Measurements from ENCODE around the gene HSPA6. TPM values are rescaled to one million over a fixed set of nuclear protein-coding genes. Genes with fewer than 3 reads are reported as not detected.

HSPA6 gene
- total RNA-seq, 2 experiments from 2014 or later: 1.2 to 1.4 TPM

DNA sequence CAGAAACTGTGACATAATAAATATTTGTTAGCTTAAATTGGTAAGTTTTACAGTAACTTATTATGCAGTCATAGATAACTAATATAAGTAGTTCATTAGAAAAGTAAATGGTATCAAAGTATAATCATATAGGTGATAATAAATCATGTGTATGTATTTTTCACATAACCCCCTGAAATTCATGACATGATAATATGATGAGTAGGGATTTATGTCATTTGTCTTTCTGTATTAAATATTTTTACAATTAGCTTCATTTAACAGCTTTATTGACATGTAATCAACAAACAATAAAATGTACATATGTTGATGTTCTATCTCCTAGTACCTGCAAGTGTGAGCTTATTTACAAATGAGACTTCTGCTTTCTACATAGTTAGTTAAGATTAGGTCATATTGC, 28.9 kb upstream of the HSPA6 start:
- peaks cover 62% of the 10 kb centered on the region for H3K27me3 Mint-ChIP-seq
- H3K4me3 Mint-ChIP-seq: no peak overlapping the region
- POLR2A ChIA-PET: interaction anchor here (0.6 kb wide), 1 partner anchor 126 kb away, joined by 3 read pairs; no protein-coding TSS in a partner anchor
- no peak overlapping the region for H3K27ac Mint-ChIP-seq
- DNase-seq (no peak), ATAC-seq (ENCODE audit: low read depth) (no peak)
- H3K4me1 Mint-ChIP-seq: peaks cover 22% of the 10 kb centered on the region
- no peaks in the 10 kb centered on the region for H3K9me3 Mint-ChIP-seq
- H3K36me3 Mint-ChIP-seq: no peaks in the 10 kb centered on the region

DNA sequence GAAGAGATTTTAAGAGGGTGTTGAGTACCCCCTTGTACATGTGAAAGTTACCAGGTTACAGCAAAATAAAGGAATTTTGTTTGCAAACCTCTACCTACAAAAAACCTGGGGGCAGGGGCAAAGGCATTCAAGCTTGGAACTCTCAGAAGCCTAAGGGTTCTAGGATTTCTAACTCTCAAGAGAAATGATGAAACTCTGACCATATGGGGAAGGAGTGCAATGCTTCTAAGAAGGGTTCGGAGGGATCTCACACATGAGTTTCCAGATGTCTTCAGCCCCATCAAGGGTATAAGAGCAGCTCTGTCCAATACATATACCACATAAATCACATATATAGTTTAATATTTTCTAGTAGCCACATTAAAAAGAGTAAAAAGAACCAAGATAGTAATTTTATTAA, 26.4 kb upstream of the HSPA6 start:
- no peak overlapping the region for H3K27ac Mint-ChIP-seq
- peaks cover 7% of the 10 kb centered on the region for H3K4me1 Mint-ChIP-seq
- H3K36me3 Mint-ChIP-seq: no peaks in the 10 kb centered on the region
- POLR2A ChIA-PET: no interaction called here
- no peak overlapping the region for H3K4me3 Mint-ChIP-seq
- no peaks in the 10 kb centered on the region for H3K9me3 Mint-ChIP-seq
- DNase-seq: no peak
- ATAC-seq (ENCODE audit: low read depth): no peak
- peaks cover 50% of the 10 kb centered on the region for H3K27me3 Mint-ChIP-seq

DNA sequence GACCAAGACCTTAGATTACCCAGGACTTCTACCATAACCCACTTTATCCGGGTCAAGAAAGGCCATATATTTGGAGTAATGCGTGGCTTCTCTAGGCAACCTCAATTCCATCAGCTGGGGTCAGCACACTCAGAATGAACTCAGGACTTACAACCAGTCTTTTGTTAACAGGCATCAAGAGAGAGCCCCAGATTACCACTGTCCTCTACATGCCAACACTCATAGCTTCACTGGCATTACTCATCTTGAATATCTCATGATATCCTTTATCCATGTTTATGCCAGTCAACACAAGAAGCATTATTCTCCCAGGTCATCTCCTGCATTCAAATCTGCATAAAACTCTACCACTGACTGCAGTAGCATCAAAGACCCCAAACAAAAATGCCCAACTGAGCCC, 25.7 kb upstream of the HSPA6 start:
- no peak overlapping the region for H3K27ac Mint-ChIP-seq

DNA sequence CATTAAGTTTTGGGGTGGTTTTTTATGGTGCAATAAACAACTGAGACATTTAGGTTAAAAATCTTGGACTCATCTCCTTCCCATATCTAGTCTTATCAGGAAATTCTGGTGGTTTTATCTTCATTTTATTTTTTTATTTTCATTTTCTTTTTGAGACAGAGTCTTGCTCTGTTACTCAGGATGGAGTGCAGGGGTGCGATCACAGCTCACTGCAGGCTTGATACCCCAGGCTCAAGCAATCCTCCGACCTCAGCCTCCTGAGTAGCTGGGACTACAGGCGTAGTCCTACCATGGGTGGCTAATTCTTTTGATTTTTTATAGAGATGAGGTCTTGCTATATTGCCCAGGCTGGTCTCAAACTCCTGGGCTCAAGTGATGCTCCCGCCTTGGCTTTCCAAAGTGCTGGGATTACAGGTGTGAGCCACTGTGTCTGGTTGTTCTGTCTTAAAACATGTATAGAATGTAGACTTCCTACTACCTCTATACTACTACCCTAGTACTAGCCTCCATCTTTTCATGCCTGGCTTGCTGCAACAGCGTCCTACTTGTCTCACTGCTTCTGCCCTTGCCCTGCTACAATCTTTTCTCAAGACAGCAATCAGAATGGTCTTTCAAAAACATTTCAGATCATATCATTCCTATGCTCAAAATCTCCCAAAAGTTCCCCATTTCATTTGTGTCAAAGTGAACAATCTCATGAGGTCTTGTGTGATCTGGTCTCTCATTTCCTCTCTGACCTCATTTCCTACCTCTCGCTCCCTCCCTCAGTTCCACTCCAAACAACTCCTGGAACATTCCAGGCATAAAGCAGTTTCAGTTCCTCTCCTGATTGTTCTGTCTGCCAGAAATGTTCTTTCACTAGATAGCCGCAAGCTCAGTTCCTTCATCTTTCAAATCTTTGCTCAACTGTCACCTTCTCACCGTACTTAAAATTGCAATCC, 25.0 kb upstream of the HSPA6 start:
- H3K36me3 Mint-ChIP-seq: no peaks in the 10 kb centered on the region
- DNase-seq (no peak), ATAC-seq (ENCODE audit: low read depth) (no peak)
- H3K9me3 Mint-ChIP-seq: no peaks in the 10 kb centered on the region
- peaks cover 49% of the 10 kb centered on the region for H3K27me3 Mint-ChIP-seq
- peak overlapping the region; percentile 13 for H3K4me3 Mint-ChIP-seq
- POLR2A ChIA-PET: no interaction called here
- no peak overlapping the region for H3K27ac Mint-ChIP-seq
- peaks cover 7% of the 10 kb centered on the region for H3K4me1 Mint-ChIP-seq

More for the DNA sequence above, 25.7 kb upstream of the HSPA6 start:
- ATAC-seq (ENCODE audit: low read depth): no peak
- no peaks in the 10 kb centered on the region for H3K9me3 Mint-ChIP-seq
- no peak for DNase-seq
- H3K36me3 Mint-ChIP-seq: no peaks in the 10 kb centered on the region
- POLR2A ChIA-PET: no interaction called here
- H3K4me3 Mint-ChIP-seq: no peak overlapping the region
- peaks cover 7% of the 10 kb centered on the region for H3K4me1 Mint-ChIP-seq
- H3K27me3 Mint-ChIP-seq: peaks cover 48% of the 10 kb centered on the region

DNA sequence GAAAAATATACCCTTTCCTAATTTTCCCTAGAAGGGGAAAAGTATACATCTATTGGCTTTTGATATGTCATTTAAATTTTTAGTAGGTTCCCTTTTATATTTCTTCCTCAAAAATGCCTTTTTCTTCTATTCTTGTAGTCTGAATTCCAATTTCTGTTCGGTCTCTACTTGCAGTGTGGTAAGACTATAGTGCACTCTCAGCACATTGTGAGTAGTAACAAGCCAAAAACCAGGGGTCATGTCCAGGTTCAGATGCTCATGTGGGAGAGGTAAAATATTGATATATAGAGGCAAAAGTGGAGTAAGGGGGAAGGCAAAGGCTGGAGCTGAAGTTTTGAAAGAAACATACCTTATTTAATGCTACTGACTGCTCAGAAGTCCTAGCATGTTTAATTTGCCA, 23.1 kb upstream of the HSPA6 start:
- H3K27me3 Mint-ChIP-seq: peaks cover 51% of the 10 kb centered on the region
- no peak overlapping the region for H3K27ac Mint-ChIP-seq
- ATAC-seq (ENCODE audit: low read depth) (no peak), DNase-seq (no peak)
- POLR2A ChIA-PET: no interaction called here
- no peak overlapping the region for H3K4me3 Mint-ChIP-seq
- no peaks in the 10 kb centered on the region for H3K9me3 Mint-ChIP-seq
- no peaks in the 10 kb centered on the region for H3K36me3 Mint-ChIP-seq
- peaks cover 12% of the 10 kb centered on the region for H3K4me1 Mint-ChIP-seq

DNA sequence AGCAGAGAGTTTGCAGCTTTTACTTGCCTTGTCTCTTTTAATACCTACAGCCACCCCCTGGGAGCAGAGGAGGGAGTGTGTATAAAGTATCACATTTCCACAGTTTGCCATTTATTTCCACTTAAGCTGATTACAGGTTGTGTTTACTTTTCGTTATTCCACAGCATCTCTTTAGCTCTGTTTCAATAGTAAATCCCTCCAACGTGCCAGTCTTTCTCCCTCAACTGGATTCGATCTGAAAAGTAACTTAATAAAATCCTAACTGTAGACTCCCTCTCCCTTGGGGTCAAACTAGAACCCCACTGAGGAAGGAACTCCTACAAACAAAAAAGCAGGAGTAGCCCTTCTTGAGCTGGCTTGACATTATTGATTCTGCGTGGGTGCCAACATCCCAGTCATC, 22.2 kb upstream of the HSPA6 start:
- no peak overlapping the region for H3K4me3 Mint-ChIP-seq
- no peak overlapping the region for H3K27ac Mint-ChIP-seq
- H3K4me1 Mint-ChIP-seq: peaks cover 19% of the 10 kb centered on the region
- no peaks in the 10 kb centered on the region for H3K9me3 Mint-ChIP-seq
- POLR2A ChIA-PET: no interaction called here
- H3K36me3 Mint-ChIP-seq: no peaks in the 10 kb centered on the region
- DNase-seq (no peak), ATAC-seq (ENCODE audit: low read depth) (no peak)
- H3K27me3 Mint-ChIP-seq: peaks cover 50% of the 10 kb centered on the region

DNA sequence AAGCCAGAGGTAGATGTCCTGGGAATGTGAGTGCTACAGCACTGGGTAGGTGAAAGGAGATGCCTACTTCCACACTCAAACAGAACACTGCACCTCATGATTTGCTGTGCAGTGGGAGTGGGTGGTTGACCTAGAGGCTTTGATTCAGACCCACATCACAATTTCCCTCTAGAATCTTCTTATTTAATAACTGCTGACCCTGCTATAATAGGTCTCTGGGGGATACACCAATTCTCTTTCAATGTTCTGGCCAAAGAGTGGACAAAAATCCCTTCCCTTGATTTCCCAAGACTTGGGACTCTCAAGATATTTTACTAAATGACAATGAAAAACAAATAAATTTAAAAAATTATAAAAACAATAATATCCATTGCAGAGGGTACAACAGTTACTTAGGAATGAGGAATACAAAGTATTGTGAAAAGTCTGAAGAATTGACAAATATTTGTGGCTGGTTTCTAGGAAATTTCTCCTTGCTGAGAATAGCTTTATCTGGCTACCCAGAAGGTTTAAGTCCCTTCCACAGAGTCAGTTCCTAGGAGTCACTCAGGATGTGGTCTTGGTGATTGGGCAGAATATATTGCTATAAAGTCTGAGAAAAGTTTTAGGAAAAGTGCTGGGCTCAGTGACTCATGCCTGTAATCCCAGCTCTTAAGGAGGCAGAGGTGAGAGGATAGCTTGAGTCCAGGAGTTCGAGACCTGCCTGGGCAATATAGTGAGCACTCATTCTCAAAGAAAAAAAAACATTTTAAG, 21.5 kb upstream of the HSPA6 start:
- DNase-seq: no peak
- H3K27ac Mint-ChIP-seq: no peak overlapping the region
- no peaks in the 10 kb centered on the region for H3K9me3 Mint-ChIP-seq
- peaks cover 46% of the 10 kb centered on the region for H3K27me3 Mint-ChIP-seq
- no peak overlapping the region for H3K4me3 Mint-ChIP-seq
- POLR2A ChIA-PET: no interaction called here
- peaks cover 19% of the 10 kb centered on the region for H3K4me1 Mint-ChIP-seq
- no peak for ATAC-seq (ENCODE audit: low read depth)
- H3K36me3 Mint-ChIP-seq: no peaks in the 10 kb centered on the region

DNA sequence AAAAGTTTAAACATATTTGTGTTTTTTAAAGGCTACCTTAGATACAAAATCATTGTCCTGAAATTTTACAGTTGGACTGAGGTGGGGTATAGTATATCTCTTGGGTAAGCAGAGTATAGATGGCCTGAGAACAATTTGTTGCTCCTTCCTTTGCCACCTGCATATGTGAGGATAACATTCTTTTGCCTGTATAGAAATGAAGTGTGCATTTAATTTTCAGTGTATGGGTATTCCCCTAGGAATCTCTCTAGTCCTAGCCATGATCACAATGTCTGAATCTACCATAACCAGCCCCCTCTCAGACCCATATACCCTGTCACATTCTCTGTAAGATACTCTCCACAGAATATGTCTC, 21.0 kb upstream of the HSPA6 start:
- no peak overlapping the region for H3K27ac Mint-ChIP-seq
- peaks cover 45% of the 10 kb centered on the region for H3K27me3 Mint-ChIP-seq
- peaks cover 19% of the 10 kb centered on the region for H3K4me1 Mint-ChIP-seq

DNA sequence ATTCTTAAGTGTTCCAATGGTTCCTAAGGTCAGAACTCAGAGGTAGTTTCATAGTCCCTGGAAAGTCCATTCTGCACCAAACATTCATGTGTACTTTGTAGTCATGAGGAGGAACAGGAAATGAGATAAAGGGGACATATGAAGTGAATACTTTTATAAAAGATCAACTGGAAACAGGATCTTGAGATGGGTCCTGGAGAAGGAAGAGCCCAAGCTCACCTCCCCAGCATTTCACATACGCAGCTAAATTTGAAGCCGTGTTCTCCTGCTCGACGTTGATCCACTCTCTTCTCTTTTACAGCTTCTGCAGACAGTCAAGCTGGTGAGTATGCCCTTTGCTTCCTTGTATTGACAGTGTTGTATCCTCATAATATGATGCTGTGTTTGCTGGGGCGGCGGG, 18.7 kb upstream of the HSPA6 start:
- Mint-ChIP-seq H3K9me3 (no peaks in the 10 kb centered on the region), H3K4me3 (no peak overlapping the region), H3K27ac (no peak overlapping the region), H3K36me3 (no peaks in the 10 kb centered on the region), H3K27me3 (peaks cover 32% of the 10 kb centered on the region), H3K4me1 (peaks cover 15% of the 10 kb centered on the region)
- no peak for ATAC-seq (ENCODE audit: low read depth)
- POLR2A ChIA-PET: interaction anchor here (0.5 kb wide), 1 partner anchor 1236 kb away, joined by 3 read pairs; no protein-coding TSS in a partner anchor
- DNase-seq: no peak

More for the DNA sequence above, 21.0 kb upstream of the HSPA6 start:
- no peaks in the 10 kb centered on the region for H3K9me3 Mint-ChIP-seq
- H3K36me3 Mint-ChIP-seq: no peaks in the 10 kb centered on the region
- no peak overlapping the region for H3K4me3 Mint-ChIP-seq
- ATAC-seq (ENCODE audit: low read depth) (no peak), DNase-seq (no peak)
- POLR2A ChIA-PET: no interaction called here

DNA sequence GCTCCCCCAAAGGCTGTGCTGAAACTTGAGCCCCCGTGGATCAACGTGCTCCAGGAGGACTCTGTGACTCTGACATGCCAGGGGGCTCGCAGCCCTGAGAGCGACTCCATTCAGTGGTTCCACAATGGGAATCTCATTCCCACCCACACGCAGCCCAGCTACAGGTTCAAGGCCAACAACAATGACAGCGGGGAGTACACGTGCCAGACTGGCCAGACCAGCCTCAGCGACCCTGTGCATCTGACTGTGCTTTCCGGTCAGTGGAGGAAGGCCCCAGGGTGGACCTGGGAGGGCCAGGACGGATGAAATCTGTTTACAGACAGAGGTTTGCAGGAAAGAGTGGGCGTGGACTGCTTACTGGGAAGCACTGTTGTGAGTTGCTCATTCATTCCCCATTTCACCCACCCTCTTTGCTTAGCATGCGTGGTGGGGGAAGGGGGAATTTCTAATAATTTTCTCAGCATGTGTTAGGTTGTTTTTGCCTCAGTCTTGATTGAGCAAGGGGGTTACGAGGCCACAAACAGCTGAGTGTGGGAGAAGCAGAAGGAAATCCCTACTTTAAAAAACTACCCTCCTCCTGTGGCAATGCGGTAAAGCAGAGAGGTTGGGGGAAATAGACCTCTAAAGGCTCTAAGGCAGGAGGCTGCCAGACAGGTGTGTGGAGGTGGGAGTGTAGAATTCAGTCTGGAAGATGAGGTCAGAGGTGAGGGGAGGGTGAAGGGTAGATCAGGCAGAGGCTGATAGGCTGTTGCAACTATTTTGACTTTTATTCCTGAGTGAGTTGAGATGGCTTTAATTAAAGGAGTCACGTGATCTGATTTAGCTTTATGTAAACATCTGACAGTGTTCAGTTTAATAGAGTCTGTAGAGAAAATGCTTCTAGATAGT, 17.8 kb upstream of the HSPA6 start:
- POLR2A ChIA-PET: no interaction called here
- no peaks in the 10 kb centered on the region for H3K9me3 Mint-ChIP-seq
- ATAC-seq (ENCODE audit: low read depth) (no peak), DNase-seq (no peak)
- H3K27ac Mint-ChIP-seq: no peak overlapping the region
- H3K27me3 Mint-ChIP-seq: peaks cover 29% of the 10 kb centered on the region
- H3K36me3 Mint-ChIP-seq: no peaks in the 10 kb centered on the region
- no peak overlapping the region for H3K4me3 Mint-ChIP-seq
- peaks cover 18% of the 10 kb centered on the region for H3K4me1 Mint-ChIP-seq

DNA sequence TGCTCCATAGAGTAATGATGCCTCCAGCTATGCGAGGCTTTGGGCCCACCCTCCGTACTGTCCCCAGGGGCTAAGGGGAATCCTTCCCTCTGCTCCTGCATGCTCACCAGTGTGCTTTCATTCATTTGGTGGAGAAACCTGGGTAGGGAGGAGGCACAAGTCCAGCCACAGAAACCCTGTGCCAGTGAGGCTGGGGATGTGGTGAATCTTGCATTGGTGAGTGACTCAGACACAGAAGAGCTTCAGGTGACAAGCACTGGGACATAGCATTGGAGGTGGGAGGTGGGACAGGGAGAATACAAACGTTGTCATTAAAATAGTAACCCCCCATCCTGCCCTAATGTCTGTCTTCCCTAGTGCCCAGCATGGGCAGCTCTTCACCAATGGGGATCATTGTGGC, 13.9 kb upstream of the HSPA6 start:
- no peak overlapping the region for H3K27ac Mint-ChIP-seq
- H3K9me3 Mint-ChIP-seq: no peaks in the 10 kb centered on the region
- H3K4me3 Mint-ChIP-seq: no peak overlapping the region
- ATAC-seq (ENCODE audit: low read depth) (peak; percentile 39), DNase-seq (no peak)
- peaks cover 9% of the 10 kb centered on the region for H3K27me3 Mint-ChIP-seq
- no peaks in the 10 kb centered on the region for H3K36me3 Mint-ChIP-seq
- peaks cover 19% of the 10 kb centered on the region for H3K4me1 Mint-ChIP-seq
- POLR2A ChIA-PET: no interaction called here

DNA sequence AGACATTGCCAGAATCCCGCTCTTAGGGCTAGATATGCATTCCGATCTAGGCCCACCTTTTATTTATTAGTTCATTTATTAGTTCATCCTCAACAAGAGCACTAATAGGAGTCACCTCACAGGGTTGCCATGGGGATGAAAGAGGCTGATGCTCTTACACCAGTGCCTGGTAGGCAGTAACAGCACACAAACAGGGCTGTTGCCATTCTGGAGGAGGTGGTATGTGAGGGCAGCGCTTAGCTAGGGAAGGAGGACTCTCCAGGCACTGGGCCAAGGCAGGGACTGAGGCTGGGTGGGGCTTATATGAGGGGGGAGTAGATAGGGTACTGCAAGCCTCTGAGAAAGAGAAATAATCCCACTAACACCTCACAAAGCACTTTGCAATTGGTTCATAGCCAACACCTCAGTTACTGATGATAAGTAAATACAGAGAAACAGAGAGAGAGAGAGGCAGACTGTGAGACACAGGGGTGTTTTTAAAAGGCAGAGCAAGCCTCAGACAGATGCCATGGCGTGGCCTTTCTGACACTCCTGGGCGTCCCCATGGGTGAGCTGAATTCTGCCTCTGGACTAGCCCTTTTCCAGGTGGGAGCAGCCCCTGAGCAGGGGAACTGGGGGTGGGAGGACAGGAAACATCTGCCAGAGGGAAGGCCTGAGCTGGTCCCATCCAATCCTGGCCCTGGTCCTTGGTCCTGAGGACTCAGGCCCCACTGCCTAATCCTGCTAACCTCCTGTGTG, 13.2 kb upstream of the HSPA6 start:
- Mint-ChIP-seq H3K27me3 (peaks cover 9% of the 10 kb centered on the region), H3K4me3 (no peak overlapping the region), H3K27ac (no peak overlapping the region), H3K4me1 (peaks cover 17% of the 10 kb centered on the region), H3K9me3 (no peaks in the 10 kb centered on the region), H3K36me3 (no peaks in the 10 kb centered on the region)
- POLR2A ChIA-PET: no interaction called here
- ATAC-seq (ENCODE audit: low read depth) (no peak), DNase-seq (no peak)

DNA sequence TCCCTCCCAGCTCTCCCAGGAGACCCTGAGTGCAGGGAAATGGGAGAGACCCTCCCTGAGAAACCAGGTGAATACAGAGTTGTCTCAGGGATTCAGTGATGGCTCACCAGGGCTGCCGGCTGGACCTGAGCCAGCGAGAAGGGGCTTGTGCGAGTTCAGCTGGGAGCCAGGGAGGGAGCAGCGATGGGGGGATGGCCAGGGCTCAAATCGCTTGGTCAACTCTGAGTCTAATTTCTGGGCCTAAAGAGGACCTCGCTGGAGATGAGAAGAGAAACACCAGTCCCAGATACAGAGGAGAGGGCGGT, 12.6 kb upstream of the HSPA6 start:
- H3K27me3 Mint-ChIP-seq: peaks cover 7% of the 10 kb centered on the region
- no peak overlapping the region for H3K27ac Mint-ChIP-seq
- no peak for ATAC-seq (ENCODE audit: low read depth)

More for the DNA sequence above, 12.6 kb upstream of the HSPA6 start:
- no peaks in the 10 kb centered on the region for H3K36me3 Mint-ChIP-seq
- no peak overlapping the region for H3K4me3 Mint-ChIP-seq
- peaks cover 13% of the 10 kb centered on the region for H3K4me1 Mint-ChIP-seq
- POLR2A ChIA-PET: no interaction called here
- no peak for DNase-seq
- H3K9me3 Mint-ChIP-seq: no peaks in the 10 kb centered on the region

Measured in activated naive CD8-positive, alpha-beta T cell treated with anti-CD3 and anti-CD28 coated beads, Interleukin-2, amount 10 ng/mL, durations not matched to agents 7 days and 5 days (primary cell).